ENCODE data around the gene PEX14.

- TF ChIP-seq CTCF (IDR thresholded peaks at IDR 0.05; ENCODE audit: low read depth, low read length) (no peak), EZH2phosphoT487 (IDR thresholded peaks at IDR 0.05; ENCODE audit: low read depth) (no peak)
These were observed 54.3 kb downstream of the PEX14 start for GRCh38 chr1:10529091-10529490.

Measured in OCI-LY3 (cell line).